Inferior parietal cortex (tissue), 1 donor: ENCODE measurements around the gene PLPPR3.
"Not testable (repeated sequence)": the region's sequence is repeated elsewhere in the genome, so short reads cannot be mapped to it uniquely, and the experiment has no call there.

Experiments
- DNase-seq: peaks from one replicate; pipeline ENCODE4 v3.0.0-alpha.2; 2016; ENCODE audit errors: extremely low spot score

Gene PLPPR3

DNA sequence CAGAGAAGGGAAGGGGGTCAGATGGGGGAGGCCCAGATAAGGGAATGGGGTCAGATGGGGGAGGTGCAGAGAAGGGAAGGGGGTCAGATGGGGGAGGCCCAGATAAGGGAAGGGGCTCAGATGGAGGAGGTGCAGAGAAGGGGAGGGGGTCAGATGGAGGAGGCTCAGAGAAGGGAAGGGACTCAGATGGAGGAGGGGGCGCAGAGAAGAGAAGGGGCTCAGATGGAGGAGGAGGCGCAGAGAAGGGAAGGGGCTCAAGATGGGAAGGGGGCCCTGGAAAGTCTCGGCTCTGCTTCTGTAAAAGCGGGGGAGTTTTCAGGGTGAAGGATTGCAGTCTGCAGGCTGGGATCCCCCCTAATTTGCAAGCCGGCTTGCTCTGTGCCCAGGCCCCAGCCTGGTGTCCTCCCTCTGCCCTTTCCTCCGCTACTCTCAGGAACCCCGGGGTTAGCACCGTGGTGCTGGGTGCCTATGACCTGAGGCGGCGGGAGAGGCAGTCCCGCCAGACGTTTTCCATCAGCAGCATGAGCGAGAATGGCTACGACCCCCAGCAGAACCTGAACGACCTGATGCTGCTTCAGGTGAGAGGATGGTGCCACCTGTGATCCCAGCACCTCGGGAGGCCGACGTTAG, 7.5 kb upstream of the PLPPR3 start:
- DNase-seq = no peak

DNA sequence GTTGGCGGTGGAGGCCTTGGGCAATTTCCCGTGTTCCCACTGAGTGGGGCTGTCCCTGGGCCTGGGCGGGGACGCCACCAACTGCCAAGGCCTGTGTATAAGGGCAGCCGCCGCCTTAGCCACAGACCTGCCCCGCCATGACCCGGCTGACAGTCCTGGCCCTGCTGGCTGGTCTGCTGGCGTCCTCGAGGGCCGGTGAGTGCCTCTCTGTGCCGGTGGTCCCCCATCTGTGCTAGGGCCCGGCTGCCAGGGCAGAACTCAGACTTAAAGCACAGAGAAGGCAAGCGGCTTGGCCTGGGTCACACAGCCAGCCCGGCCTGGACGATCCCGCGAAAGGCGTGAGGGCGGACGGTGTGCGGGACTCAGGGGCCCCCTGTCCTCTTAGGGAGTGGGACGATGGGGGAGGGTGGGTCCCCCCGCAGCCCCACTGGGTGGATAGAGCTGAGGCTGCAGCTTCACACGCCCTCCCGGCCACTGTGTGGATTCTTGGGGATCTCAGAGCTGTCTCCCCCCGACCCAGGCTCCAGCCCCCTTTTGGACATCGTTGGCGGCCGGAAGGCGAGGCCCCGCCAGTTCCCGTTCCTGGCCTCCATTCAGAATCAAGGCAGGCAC, 6.1 kb upstream of the PLPPR3 start, which contains the start of gene AZU1:
Gene AZU1, plus strand, starts transcription at position 128 of the 612 bp plus-strand sequence. Its CDS starts 10 bp downstream, at position 138.
- no peak for DNase-seq

DNA sequence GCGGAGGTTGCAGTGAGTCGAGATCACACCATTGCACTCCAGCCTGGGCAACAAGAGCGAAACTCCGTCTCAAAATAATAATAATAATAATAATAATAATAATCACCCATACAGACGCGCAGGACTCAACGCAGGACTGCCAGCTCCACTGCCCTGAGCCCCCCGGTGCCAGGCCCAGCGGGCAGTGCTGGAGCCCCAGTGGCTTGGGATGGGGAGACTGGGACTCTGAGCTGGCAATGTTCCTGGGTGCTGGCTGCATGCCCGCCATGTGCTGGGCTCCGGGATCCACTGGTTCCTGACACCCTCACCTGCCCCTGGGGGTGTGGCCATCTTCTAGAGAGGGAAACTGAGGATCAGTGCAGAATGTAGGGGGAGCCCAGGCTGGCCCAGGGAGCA, 5.6 kb upstream of the PLPPR3 start:
- no peak for DNase-seq

DNA sequence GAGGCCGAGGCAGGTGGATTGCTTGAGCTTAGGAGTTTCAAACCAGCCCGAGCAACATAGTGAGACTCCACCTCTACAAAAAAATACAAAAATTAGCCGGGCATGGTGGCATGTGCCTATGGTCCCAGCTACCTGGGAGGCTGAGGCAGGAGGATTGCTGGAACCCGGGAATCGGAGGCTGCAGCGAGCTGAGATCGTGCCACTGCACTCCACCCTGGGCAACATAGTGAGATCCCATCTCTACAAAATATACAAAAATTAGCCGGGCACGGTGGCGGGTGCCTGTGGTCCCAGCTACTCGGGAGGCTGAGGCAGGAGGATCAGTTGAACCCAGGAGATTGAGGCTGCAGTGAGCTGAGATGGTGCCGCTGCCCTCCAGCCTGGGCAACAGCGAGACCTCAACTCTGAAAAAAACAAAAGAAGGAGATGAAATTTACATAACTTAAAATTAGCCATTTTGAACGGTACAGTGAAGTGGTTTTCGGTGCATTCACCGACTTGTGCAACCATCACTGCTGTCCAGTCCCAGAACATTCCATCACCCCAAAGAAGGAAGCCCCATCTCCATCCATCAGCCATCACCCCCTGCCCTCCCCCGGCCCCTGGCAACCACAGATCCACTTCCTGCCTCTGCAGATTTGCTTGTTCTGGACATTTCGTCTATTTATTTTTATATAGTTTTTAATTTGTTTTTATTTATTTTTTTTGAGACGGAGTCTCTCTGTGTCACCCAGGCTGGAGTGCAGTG, 4.3 kb upstream of the PLPPR3 start:
- no peak for DNase-seq

DNA sequence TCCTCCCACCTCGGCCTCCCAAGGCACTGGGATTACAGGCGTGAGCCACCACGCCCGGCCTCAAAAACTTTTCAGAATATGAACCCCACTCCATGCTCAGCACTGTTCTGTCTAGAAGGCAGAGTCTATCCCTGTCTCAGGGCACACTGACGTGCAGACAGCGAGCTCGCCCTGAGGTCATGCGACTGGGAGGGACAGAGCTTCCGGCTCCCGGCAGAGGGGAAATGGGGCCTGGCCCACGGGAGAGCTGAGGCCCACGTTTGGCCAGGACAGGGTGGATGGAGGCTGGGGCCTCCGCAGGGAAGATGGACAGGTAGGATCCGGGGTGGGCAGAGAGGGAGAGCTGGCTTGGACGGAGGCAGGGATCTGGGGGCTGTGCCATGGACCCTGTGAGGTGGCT, 3.1 kb upstream of the PLPPR3 start:
- no peak for DNase-seq

DNA sequence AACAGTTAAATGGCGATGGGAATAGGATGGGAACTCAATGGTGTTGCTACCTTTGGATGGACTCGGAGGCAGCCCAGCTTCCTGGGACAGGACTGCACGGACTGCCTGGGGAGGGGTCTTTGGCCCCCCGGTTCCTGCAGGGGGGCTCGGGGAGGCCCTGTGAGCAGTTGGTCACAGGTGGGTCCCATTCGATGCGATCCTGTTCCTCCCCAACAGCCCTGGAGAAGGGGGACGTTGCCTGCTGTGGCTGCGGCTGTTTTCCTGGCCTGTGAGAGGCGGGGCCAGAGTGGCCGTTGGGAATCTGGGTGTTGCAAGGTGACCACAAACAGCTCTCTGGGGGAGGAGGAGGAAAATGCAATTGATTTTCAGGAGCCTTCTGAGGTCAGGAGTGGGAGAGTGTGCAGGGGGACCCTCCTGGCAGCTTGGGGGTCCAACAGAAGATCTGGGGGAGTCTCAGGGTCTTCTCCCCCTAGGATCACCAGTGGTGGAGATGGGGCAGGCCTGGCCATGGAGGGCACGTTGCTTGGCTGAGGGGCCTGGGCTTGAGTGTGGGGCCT, 1.9 kb upstream of the PLPPR3 start:
- no peak for DNase-seq

DNA sequence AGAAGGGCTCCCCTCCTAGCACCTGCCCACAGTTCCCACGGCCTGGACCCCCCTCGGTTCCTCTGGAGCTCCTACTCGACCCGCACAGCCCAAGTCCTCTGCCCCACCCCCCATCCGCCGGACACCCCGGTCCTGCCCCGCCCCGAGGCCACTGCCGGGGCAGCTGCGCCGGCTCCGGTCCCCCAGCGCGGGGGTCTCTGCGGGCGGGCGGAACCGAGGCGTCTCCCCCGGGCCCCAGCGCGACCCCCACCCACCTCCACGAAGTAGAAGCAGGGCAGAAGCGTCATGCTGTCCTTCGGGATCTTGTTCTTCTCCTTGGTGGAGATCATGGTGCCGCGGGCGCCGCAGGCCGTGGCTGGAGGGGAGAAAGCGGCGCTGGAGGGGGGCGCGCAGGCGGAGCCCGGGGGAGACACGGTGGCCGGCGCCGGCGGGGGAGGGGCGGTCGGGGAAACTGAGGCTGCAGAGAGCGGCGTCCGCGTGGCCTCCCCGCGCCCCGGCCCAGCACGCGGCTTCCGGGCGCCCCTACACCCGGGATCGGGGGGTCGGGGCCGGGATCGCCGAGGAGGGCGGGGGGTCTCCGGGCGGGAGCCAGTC, 427 bp downstream of the PLPPR3 start:
- DNase-seq = no peak

DNA sequence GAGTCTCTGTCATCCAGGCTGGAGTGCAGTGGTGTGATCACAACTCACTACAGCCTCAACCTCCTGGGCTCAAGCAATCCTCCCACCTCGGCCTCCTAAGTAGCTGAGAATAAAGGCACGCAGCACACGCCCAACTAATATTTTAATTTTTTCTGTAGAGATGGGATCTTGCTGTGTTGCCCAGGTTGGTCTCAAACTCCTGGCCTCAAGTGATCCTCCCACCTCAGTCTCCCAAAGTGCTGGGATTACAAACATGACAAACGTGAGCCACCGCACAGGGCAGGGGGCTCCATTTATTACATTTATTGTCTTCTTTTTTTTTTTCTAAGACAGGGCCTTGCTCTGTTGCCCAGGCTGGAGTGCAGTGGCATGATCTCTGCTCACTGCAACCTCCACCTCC, 1.5 kb downstream of the PLPPR3 start:
- not testable (repeated sequence) for DNase-seq

DNA sequence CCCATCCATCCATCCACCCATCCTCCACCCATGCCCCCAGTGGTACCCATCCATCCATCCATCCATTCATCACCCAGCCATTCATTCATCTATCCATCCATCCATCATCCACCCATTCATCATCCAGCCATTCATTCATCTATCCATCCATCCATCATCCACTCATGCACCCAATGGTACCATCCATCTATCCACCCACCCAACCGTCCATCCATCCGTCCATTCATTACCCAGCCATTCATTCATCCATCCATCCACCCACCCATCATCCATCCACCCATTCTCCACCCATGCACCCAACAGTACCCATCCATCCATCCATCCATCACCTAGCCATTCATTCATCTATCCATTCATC, 5.3 kb downstream of the PLPPR3 start:
- no peak for DNase-seq

DNA sequence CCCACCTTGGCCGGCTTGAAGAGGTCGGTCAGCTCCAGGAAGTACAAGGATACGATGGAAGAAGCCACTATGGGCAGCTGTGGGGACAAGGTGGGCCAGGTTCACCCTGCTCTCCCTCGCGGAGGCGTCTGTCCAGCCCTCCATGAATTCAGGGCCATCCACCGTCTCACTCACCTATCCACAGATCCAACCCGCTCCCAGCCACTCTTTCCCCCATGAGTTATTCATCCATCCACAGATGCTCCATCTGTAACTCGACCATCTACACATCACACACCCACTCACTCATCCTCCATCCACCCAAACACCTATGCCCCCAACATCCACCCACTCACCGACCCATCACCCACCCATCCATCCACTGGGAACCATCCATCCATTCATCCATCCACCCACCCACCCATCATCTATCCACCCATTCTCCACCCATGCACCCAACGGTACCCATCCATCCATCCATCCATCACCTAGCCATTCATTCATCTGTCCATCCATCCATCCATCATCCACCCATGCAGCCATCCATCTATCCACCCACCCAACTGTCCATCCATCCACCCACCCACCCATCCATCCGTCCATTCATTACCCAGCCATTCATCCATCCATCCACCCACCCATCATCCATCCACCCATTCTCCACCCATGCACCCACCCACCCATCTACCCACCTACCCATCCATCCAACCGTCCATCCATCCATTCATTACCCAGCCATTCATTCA, 5.8 kb downstream of the PLPPR3 start:
- DNase-seq = no peak

DNA sequence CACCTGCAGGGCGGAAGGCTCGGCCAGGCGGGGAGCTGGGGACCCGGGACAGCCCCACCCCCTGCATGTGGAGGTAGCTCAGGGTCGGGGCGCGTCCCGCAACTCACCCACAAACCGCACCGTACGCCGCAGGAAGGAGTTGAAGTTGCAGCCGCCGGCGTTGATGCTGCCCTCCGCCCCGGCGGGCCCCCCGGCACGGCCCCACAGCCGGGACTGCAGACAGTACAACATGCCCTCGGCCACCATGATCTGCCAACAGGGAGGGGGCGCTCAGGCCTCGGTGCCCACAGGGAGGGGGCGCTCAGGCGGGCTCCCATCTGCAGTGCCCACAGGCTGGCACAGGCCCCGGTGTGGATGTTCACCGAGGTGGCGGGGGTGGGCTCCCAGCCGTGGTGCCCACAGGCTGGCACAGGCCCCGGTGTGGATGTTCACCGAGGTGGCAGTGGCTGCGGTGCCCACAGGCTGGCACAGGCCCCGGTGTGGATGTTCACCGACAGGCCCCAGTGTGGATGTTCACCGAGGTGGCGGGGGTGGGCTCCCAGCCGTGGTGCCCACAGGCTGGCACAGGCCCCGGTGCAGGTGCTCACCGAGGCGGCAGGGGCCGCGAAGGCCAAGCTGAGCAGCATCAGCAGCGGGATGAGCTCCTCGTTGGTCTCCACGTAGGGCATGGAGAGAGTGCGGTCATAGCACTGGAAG, 6.5 kb downstream of the PLPPR3 start:
- DNase-seq = no peak

DNA sequence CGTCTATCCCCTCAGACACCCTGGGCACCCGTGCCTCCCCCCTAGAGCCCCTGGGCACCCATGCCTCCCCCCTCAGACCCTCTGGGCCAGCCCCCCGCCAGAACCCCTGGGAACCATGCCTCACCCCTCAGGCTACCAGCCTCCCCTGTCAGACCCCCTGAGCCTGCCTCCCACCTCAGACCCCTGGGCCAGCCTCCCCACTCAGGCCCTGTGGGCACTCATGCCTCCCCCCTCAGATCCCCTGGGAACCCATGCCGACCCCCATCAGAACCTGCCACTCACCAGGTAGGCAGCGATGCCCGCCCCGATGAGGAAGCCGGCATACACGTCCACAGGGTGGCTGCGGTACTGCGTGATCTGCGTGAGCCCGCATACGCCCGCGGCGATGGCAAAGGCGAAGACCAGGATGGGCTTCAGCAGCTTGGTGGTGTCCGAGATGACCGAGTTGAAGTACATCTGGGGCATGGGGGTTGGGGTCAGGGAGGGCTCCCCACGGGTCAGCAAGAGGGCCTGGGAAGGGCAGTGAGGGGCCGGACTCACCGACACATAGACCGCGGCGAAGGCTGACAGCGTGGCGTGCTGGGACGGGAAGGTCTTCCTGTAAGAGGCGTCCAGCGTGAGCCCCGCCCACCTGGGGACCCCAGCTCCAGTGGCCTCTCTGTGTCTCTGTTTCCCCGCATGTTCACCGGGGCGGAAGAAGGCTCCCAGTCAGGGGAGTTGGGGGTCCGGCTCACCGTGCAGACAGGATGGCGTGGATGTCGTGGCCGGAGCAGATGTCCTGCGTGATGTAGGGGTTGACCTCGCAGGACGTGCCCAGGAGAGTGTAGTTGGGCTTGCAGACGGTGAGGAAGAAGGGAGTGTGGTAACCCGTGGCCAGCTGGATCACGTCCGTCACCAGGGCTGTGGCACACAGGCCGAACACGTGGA, 7.3 kb downstream of the PLPPR3 start:
- no peak for DNase-seq

DNA sequence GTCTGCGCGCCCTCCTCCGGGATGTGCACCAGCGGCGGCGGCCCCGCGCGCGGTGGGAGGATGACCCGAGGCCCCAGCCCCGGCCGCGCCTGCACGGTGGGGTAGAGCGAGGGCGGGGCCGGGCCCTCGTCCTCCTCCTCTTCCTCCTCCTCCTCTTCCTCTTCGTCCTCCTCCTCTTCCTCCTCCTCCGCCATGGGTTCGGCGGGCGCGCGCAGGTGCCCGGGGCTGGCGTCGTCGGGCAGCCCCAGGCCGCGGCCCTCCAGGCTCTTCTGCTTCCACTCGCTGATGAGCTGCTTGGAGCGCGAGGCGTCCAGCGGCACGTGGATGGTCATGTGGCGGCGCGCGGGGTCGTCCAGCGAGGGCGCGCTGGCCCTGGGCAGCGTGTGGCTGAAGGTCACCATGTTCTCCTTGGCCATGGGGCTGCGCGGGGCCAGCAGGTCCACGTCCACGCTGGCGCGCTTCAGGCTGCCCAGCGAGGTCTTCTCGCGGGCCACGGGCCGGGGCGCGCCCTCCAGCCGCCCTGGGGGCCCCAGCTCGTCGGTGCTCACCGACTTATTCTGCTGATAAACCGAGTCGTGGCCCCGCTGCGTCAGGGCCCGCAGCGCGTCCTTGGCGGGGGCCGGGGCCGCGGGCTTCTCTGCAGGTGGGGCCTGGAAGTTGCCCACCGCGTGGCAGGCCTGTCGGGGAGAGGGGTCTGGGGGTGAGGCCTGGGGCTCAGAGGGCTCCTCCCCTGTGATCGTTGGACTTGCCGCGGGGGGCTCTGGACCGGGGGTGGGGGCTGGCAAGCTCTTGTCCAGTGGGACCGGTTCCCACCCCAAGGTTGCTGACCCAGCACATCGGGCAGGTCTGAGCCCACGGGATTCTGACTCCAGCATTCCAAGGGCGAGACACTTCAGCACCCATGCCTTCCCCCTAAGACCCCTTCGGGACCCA, 8.3 kb downstream of the PLPPR3 start:
- DNase-seq = no peak

DNA sequence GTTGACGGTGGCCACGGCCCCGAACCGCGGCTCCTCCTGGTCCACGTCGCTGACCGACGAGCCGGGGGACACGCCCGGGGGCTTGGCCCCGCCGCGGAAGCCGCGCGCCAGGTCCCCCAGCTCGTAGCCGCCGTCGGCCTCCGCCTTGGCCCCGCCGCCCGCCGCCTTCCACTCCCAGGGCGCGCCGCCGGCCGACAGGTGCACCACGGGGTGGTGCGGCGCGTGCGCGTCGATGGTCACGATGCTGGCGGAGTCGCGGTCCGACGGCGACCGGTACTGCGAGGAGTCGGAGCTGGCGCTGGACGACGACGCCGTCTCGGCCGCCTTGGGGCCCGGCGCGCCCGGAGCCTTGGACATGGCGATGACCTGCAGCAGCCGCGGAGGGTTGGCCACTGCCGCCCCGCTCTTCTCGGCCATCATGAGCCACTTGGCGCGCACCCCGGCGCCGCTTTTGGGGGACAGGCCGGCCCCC, 9.0 kb downstream of the PLPPR3 start:
- DNase-seq = no peak

DNA sequence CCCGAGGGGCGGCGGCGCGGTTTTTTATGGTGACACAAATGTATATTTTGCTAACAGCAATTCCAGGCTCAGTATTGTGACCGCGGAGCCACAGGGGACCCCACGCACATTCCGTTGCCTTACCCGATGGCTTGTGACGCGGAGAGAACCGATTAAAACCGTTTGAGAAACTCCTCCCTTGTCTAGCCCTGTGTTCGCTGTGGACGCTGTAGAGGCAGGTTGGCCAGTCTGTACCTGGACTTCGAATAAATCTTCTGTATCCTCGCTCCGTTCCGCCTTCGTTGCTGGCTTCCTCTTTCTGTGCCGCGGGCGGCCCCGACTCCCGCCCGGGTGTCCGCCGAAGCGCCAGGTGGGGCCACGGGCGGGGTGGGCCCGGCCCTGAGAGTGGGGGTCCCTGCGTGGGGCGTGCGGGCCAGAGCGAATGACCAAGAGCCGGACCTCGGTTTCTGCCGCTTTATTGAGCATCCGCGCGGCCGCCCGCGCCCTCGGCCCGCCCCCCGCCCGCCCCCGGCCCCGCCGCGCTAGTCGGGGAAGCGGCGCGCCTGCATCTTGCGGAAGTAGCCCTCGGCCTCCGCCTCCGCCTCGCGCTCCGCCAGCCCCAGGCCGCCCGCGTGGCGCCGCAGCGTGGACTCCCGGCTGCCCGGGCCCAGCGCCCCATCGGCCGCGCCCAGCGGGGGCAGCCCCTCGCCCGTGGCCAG, 9.6 kb downstream of the PLPPR3 start:
- DNase-seq = no peak

DNA sequence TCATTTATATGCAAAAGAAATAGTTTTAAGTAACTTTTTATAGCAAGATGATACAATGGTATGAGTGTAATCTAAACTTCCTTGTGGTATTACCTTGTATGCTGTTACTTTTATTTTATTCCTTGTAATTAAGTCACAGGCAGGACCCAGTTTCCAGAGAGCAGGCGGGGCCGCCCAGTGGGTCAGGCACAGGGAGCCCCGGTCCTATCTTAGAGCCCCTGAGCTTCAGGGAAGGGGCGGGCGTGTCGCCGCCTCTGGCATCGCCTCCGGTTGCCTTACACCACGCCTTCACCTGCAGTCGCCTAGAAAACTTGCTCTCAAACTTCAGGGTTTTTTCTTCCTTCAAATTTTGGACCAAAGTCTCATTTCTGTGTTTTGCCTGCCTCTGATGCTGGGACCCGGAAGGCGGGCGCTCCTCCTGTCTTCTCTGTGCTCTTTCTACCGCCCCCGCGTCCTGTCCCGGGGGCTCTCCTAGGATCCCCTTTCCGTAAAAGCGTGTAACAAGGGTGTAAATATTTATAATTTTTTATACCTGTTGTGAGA, 10.2 kb downstream of the PLPPR3 start:
- no peak for DNase-seq

DNA sequence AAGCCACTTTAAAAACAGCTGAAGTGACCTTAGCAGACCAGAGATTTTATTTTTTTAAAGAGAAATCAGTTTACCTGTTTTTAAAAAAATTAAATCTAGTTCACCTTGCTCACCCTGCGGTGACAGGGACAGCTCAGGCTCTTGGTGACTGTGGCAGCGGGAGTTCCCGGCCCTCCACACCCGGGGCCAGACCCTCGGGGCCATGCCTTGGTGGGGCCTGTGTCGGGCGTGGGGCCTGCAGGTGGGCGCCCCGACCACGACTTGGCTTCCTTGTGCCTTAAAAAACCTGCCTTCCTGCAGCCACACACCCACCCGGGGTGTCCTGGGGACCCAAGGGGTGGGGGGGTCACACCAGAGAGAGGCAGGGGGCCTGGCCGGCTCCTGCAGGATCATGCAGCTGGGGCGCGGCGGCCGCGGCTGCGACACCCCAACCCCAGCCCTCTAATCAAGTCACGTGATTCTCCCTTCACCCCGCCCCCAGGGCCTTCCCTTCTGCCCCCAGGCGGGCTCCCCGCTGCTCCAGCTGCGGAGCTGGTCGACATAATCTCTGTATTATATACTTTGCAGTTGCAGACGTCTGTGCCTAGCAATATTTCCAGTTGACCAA, 10.8 kb downstream of the PLPPR3 start:
- no peak for DNase-seq
